ENCODE results near the gene MEIOSIN. TPM values are rescaled to one million over a fixed set of nuclear protein-coding genes. Genes with fewer than 3 reads are reported as not detected.

Gene MEIOSIN
- total and polyA plus RNA-seq, 2 of the 4 experiments (the other 2 are of a cell fraction) = not detected

DNA sequence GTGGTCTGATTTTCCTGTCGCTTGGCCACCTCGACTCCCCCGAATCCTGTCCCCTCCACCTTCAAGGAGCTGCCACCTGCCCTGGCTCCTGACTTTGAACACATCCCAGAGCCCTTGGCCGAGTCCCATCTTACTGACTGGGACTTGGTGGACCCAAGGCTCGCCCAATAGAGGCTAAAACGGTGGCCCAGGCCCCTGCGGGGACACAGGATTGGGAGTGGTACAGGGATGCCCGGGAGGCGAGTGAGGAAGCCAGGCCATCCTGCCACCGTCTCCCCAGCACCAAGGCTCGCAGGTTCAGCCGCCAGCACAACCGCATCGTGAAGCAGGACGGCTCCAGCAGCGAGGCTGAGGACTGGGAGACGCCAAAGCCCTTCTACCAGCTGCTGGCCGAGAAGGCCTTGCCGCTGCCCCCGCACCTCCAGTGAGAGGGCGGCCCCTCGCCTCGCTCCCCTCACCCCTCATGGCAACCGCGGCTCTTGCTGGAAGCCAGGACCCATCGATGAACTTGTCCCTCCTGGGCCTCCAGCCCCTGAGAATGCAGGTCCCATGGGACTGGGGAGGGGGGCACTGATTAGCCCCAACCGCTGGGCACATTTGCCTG is 30.6 kb downstream of the MEIOSIN start:
- Histone ChIP-seq H4K20me1 (ENCODE audit: insufficient read depth, low read length) (no peaks in the 10 kb centered on the region), H2BK15ac (ENCODE audit: low read depth, low read length) (no peak overlapping the region), H3K9me1 (ENCODE audit: insufficient read depth, low read length) (no peaks in the 10 kb centered on the region), H3K36me3 (ENCODE audit: control insufficient read depth, insufficient read depth, low read length) (no peaks in the 10 kb centered on the region), H3K79me1 (ENCODE audit: low read depth in 1 of 2, low read length in 2 of 2) (peaks cover 0 to 20% of the 10 kb centered on the region in 2 experiments; a peak in 1 of 4 replicates), H3K27me3 (ENCODE audit: control insufficient read depth, insufficient read depth, low read length) (peaks cover 3% of the 10 kb centered on the region; the same call in 1 of the 2 replicates), H3K9ac (ENCODE audit: low read depth, low read length) (no peak overlapping the region), H3K4ac (ENCODE audit: low read depth, low read length) (0 out of 2 replicates have a peak overlapping the region, but pooled peaks have one; percentile 25), H4K8ac (ENCODE audit: low read depth in 2 of 2, low read length in 2 of 2) (peak overlapping the region in 1 of 2 experiments; percentile 7; a peak in 1 of 4 replicates), H3K4me3 (ENCODE audit: insufficient read depth, low read depth, low read length) (no peak overlapping the region), H3K4me2 (ENCODE audit: low read depth, low read length) (no peak overlapping the region), H3K56ac (ENCODE audit: extremely low read depth, insufficient read depth, low read length) (no peak overlapping the region), H4K91ac (ENCODE audit: insufficient read depth, low read depth, low read length) (no peak overlapping the region), H3K9me3 (ENCODE audit: control insufficient read depth, insufficient read depth, low read length) (no peaks in the 10 kb centered on the region), H2BK120ac (ENCODE audit: low read depth, low read length) (no peak overlapping the region), H3K27ac (ENCODE audit: insufficient read depth, low read length) (no peak overlapping the region), H2AK9ac (replicated peaks; ENCODE audit: low read depth, low read length, poor library complexity) (peak overlapping the region; percentile 79), H3K18ac (ENCODE audit: low read depth, low read length) (no peak overlapping the region), H3K4me1 (ENCODE audit: control insufficient read depth, insufficient read depth, low read length) (peaks cover 22% of the 10 kb centered on the region), H2BK20ac (ENCODE audit: low read depth, low read length) (no peak overlapping the region), H2AFZ (replicated peaks; ENCODE audit: low read length, poor library complexity) (peak overlapping the region; percentile 51), H2BK5ac (ENCODE audit: low read depth, low read length, poor library complexity, severe bottlenecking) (no peak overlapping the region), H4K5ac (ENCODE audit: low read depth, low read length) (no peak overlapping the region), H3K14ac (replicated peaks; ENCODE audit: low read depth, low read length) (no peak overlapping the region), H3K23ac (ENCODE audit: low read depth, low read length) (no peak overlapping the region), H2AK5ac (ENCODE audit: low read depth, low read length) (peak overlapping the region; percentile 15; the same call in 1 of the 2 replicates)
- CTCF ChIA-PET = interaction anchor here (0.7 kb wide), 1 partner anchor 83 kb away, joined by 3 read pairs; no protein-coding TSS in a partner anchor
- no peak for ATAC-seq (ENCODE audit: low read depth)
- no peak for DNase-seq
- in situ Hi-C loops (cut with MboI; ENCODE audit: low sequenced_read_pairs) (no loop called here), intact Hi-C loops (cut with micrococcal nuclease) (no loop called here), dilution Hi-C loops (cut with HindIII; ENCODE audit: low sequenced_read_pairs, unreplicated experiment) (no loop called here)
- POLR2A ChIA-PET (ENCODE audit: unreplicated experiment) = no interaction called here
- no peak for TF ChIP-seq CEBPB (IDR thresholded peaks at IDR 0.05; ENCODE audit: low read depth, low read length)
- no peak for TF ChIP-seq POLR2A (IDR thresholded peaks at IDR 0.05; ENCODE audit: low read depth, low read length)
- TF ChIP-seq RCOR1 (IDR thresholded peaks at IDR 0.05; ENCODE audit: insufficient replicate concordance, low read length) = no peak
- no peak for TF ChIP-seq SMC3 (IDR thresholded peaks at IDR 0.05; ENCODE audit: low read depth, low read length)
- no peak for TF ChIP-seq MAZ (IDR thresholded peaks at IDR 0.05; ENCODE audit: borderline replicate concordance, low read depth, low read length)
- no peak for TF ChIP-seq RAD21 (IDR thresholded peaks at IDR 0.05; ENCODE audit: low read length)
- TF ChIP-seq NFE2L2 (IDR thresholded peaks at IDR 0.05; ENCODE audit: low read depth, low read length) = no peak
- TF ChIP-seq, protein P1, sequence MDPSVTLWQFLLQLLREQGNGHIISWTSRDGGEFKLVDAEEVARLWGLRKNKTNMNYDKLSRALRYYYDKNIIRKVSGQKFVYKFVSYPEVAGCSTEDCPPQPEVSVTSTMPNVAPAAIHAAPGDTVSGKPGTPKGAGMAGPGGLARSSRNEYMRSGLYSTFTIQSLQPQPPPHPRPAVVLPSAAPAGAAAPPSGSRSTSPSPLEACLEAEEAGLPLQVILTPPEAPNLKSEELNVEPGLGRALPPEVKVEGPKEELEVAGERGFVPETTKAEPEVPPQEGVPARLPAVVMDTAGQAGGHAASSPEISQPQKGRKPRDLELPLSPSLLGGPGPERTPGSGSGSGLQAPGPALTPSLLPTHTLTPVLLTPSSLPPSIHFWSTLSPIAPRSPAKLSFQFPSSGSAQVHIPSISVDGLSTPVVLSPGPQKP (IDR thresholded peaks at IDR 0.05; ENCODE audit: borderline replicate concordance, low read depth, low read length) = no peak
- TF ChIP-seq BHLHE40 (IDR thresholded peaks at IDR 0.05; ENCODE audit: low read depth, low read length) = no peak
- TF ChIP-seq, protein P2, sequence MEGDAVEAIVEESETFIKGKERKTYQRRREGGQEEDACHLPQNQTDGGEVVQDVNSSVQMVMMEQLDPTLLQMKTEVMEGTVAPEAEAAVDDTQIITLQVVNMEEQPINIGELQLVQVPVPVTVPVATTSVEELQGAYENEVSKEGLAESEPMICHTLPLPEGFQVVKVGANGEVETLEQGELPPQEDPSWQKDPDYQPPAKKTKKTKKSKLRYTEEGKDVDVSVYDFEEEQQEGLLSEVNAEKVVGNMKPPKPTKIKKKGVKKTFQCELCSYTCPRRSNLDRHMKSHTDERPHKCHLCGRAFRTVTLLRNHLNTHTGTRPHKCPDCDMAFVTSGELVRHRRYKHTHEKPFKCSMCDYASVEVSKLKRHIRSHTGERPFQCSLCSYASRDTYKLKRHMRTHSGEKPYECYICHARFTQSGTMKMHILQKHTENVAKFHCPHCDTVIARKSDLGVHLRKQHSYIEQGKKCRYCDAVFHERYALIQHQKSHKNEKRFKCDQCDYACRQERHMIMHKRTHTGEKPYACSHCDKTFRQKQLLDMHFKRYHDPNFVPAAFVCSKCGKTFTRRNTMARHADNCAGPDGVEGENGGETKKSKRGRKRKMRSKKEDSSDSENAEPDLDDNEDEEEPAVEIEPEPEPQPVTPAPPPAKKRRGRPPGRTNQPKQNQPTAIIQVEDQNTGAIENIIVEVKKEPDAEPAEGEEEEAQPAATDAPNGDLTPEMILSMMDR (conservative IDR thresholded peaks at IDR 0.05; ENCODE audit: low read depth, low read length) = no peak
- TF ChIP-seq MXI1 (IDR thresholded peaks at IDR 0.05; ENCODE audit: borderline replicate concordance, low read depth, low read length) = no peak
- TF ChIP-seq, protein P3, sequence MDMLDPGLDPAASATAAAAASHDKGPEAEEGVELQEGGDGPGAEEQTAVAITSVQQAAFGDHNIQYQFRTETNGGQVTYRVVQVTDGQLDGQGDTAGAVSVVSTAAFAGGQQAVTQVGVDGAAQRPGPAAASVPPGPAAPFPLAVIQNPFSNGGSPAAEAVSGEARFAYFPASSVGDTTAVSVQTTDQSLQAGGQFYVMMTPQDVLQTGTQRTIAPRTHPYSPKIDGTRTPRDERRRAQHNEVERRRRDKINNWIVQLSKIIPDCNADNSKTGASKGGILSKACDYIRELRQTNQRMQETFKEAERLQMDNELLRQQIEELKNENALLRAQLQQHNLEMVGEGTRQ (IDR thresholded peaks at IDR 0.05; ENCODE audit: low read depth, low read length) = no peak
- no peak for TF ChIP-seq RFX5 (IDR thresholded peaks at IDR 0.05; ENCODE audit: low read depth, low read length)
- TF ChIP-seq MAFK (IDR thresholded peaks at IDR 0.05; ENCODE audit: low read depth, low read length) = no peak
- TF ChIP-seq CHD1 (IDR thresholded peaks at IDR 0.05; ENCODE audit: low read depth, low read length) = no peak
- no peak for TF ChIP-seq FOS (IDR thresholded peaks at IDR 0.05; ENCODE audit: low read depth, low read length)
- BruUV-seq (replicated peaks) = no TSS peak
- WGBS, 2 experiments (ENCODE audit: extremely low coverage in 2 of 2, insufficient read length in 1 of 2) = 50% methylated on average over 2 of the region's 27 CpGs; no CpG with 5 or more reads in 1 of the 2 experiments
